NB4 (cell line): ENCODE results near the gene PTMA.

Source experiments
- POLR2A ChIP-seq: IDR thresholded peaks from 2 replicates; pipeline ENCODE4 v1.6.1; 2011; ENCODE audit warnings: mild to moderate bottlenecking; ENCODE audit not compliant: insufficient read length; ENCODE audit errors: extremely low read depth
- TF ChIP-seq, protein P1 (sequence below): IDR thresholded peaks from one replicate; pipeline ENCODE4 v1.5.1; 2012; ENCODE audit warnings: low read depth, low read length

DNA sequence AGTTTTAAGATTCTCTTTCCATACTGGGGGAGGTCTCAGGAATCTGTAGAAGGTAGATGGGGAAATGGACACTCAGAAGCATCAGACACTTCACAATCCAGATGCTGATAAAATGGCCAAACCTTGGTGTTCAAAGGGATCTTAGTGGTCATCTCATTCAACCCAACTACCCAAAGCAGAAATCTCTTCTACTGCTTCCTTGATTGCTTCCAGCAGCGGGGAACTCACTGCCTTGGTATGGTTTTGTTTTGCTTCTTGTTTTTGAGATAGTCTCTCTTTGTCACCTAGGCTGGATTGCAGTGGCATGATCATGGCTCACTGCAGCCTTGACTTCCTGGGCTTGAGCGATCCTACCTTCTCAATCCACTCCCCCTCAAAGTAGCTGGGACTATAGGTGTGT is 39.3 kb upstream of the PTMA start:
- no peak for TF ChIP-seq POLR2A
- TF ChIP-seq, protein P1, sequence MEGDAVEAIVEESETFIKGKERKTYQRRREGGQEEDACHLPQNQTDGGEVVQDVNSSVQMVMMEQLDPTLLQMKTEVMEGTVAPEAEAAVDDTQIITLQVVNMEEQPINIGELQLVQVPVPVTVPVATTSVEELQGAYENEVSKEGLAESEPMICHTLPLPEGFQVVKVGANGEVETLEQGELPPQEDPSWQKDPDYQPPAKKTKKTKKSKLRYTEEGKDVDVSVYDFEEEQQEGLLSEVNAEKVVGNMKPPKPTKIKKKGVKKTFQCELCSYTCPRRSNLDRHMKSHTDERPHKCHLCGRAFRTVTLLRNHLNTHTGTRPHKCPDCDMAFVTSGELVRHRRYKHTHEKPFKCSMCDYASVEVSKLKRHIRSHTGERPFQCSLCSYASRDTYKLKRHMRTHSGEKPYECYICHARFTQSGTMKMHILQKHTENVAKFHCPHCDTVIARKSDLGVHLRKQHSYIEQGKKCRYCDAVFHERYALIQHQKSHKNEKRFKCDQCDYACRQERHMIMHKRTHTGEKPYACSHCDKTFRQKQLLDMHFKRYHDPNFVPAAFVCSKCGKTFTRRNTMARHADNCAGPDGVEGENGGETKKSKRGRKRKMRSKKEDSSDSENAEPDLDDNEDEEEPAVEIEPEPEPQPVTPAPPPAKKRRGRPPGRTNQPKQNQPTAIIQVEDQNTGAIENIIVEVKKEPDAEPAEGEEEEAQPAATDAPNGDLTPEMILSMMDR, result no peak
